Smooth muscle cell (in vitro differentiated cells): ENCODE measurements around the gene GARIN3. TPM values are rescaled to one million over a fixed set of nuclear protein-coding genes. Genes with fewer than 3 reads are reported as not detected.

Experiments
- DNase-seq: peaks from one replicate; lab custom pipeline; 2025; ENCODE audit not compliant: unreplicated experiment; lab: John Stamatoyannopoulos, UW
- H2AFZ ChIP-seq: fragments of 200-600 bp; sonication (generic); 2 replicates; pipeline ENCODE4 v1.6.0; 2016; ENCODE audit warnings: antibody characterized with exemption, low read depth, mild to moderate bottlenecking
- H3F3A ChIP-seq: fragments of 200-600 bp; sonication (generic); 2 replicates; pipeline ENCODE4 v1.6.0; 2017; ENCODE audit warnings: antibody characterized with exemption, low read depth
- H3K27ac ChIP-seq: fragments of 200-600 bp; sonication (generic); 2 replicates; pipeline ENCODE4 v1.5.1; 2016; ENCODE audit warnings: low read depth, mild to moderate bottlenecking
- H3K27me3 ChIP-seq: fragments of 200-600 bp; sonication (generic); 2 replicates; pipeline ENCODE4 v1.6.1; 2016; ENCODE audit warnings: low read depth, mild to moderate bottlenecking
- H3K36me3 ChIP-seq: fragments of 200-600 bp; sonication (generic); 2 replicates; pipeline ENCODE4 v1.5.1; 2016; ENCODE audit warnings: low read depth
- H3K4me1 ChIP-seq: fragments of 200-600 bp; sonication (generic); 2 replicates; pipeline ENCODE4 v1.5.1; 2016; ENCODE audit warnings: low read depth
- H3K4me2 ChIP-seq: fragments of 200-600 bp; sonication (generic); 2 replicates; pipeline ENCODE4 v1.6.0; 2016; ENCODE audit warnings: mild to moderate bottlenecking
- H3K4me3 ChIP-seq: fragments of 200-600 bp; sonication (generic); 2 replicates; pipeline ENCODE4 v1.5.1; 2016; ENCODE audit warnings: mild to moderate bottlenecking
- H3K79me2 ChIP-seq: fragments of 200-600 bp; sonication (generic); 2 replicates; pipeline ENCODE4 v1.6.0; 2016; ENCODE audit warnings: low read depth, mild to moderate bottlenecking
- H3K9ac ChIP-seq: fragments of 200-600 bp; sonication (generic); 2 replicates; pipeline ENCODE4 v1.6.0; 2016; ENCODE audit warnings: low read depth
- H3K9me3 ChIP-seq: fragments of 200-600 bp; sonication (generic); replicated peaks from 2 replicates; pipeline ENCODE4 v1.5.1; 2016; ENCODE audit warnings: low read depth
- H4K20me1 ChIP-seq: fragments of 200-600 bp; sonication (generic); 2 replicates; pipeline ENCODE4 v1.6.0; 2016; ENCODE audit warnings: low read depth
- WGBS: methylation state at CpG from one replicate; pipeline ENCODE4 v1.1.7; 2016; ENCODE audit warnings: low lambda C conversion rate; 5-methylcytosine and 5-hydroxymethylcytosine counted together
- polyA plus RNA-seq: library from polyadenylated mRNA; unstranded; fragments of >200 nt; fragmentation: Nextera tagmentation; extraction: Ambion mirVana; gene quantifications from 2 replicates; pipeline ENCODE4 v1.2.1, GENCODE V29; 2016
- total RNA-seq: library from RNA; depleted of rRNA; stranded (reverse); fragments of >200 nt; gene quantifications from 2 replicates; pipeline ENCODE4 v1.2.3, GENCODE V29; 2014
- TF ChIP-seq, protein P1 (sequence below): fragments of 200-600 bp; sonication (generic); IDR thresholded peaks from 2 replicates; pipeline ENCODE4 v1.5.1; 2017; ENCODE audit warnings: borderline replicate concordance, mild to moderate bottlenecking, antibody characterized with exemption; ENCODE audit not compliant: insufficient read depth, poor library complexity, severe bottlenecking

Gene GARIN3
- total and polyA plus RNA-seq, 2 experiments from 2014 or later, result not detected

DNA sequence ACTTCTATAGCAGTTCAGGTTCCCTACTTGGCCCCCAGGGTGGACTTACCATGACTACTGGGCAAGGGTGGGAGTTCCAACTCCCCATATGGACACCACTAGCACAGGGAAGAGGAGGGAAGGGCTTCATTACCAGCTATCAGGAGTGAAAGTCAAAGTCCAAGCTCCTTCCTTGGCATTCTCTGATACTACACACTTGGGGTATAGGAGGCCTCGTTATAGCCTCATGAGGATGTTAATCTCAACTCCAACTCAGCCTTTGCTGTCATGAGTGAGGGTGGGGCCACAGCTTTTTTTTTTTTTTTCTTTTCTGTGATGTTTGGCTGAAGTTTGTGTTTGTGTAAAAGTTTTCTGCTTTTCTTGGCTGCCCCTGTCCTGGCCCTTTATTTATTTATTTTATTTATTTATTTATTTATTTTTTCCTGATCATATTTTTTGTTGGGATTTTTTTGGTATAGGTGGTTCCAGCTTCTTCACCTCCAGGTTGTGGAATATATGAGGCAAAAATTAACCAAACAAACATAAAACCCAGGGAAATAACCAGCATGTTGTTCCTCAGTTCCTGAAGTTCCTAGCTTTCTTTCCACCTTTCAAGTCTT is 8.7 kb downstream of the GARIN3 start:
- TF ChIP-seq, protein P1, sequence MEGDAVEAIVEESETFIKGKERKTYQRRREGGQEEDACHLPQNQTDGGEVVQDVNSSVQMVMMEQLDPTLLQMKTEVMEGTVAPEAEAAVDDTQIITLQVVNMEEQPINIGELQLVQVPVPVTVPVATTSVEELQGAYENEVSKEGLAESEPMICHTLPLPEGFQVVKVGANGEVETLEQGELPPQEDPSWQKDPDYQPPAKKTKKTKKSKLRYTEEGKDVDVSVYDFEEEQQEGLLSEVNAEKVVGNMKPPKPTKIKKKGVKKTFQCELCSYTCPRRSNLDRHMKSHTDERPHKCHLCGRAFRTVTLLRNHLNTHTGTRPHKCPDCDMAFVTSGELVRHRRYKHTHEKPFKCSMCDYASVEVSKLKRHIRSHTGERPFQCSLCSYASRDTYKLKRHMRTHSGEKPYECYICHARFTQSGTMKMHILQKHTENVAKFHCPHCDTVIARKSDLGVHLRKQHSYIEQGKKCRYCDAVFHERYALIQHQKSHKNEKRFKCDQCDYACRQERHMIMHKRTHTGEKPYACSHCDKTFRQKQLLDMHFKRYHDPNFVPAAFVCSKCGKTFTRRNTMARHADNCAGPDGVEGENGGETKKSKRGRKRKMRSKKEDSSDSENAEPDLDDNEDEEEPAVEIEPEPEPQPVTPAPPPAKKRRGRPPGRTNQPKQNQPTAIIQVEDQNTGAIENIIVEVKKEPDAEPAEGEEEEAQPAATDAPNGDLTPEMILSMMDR, result no peak

DNA sequence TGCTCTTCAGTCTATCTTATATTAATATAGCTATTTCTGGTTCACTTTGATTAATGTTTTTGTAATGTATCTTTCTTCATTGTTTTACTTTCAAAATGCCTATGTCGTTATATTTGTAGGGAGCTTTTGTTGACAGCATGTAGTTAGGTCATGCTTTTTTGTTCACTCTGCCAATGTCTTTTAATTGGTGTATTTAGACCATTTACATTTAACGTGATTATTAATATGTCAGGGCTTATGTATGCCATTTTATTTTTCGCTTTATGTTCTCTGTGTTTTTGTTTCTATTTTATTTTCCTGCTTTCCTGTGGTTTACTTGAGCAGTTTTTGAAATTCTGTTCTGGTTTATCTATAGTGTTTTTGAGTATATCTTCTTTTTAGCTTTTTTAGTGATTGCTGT is 10.8 kb downstream of the GARIN3 start:
- Histone ChIP-seq H3K36me3 (no peaks in the 10 kb centered on the region), H3K9ac (no peak overlapping the region), H3K9me3 (no peaks in the 10 kb centered on the region), H4K20me1 (no peaks in the 10 kb centered on the region), H2AFZ (no peak overlapping the region), H3K79me2 (no peaks in the 10 kb centered on the region), H3K4me1 (no peaks in the 10 kb centered on the region), H3K27me3 (peaks cover 10% of the 10 kb centered on the region), H3K27ac (no peak overlapping the region), H3F3A (no peaks in the 10 kb centered on the region), H3K4me3 (no peak overlapping the region), H3K4me2 (no peak overlapping the region)
- WGBS, result 89% methylated on average over 3 of the region's 3 CpGs
- TF ChIP-seq, protein P1, result no peak
- no peak for DNase-seq

More for the DNA sequence above, 8.7 kb downstream of the GARIN3 start:
- no peak overlapping the region for H3K4me3 ChIP-seq
- H4K20me1 ChIP-seq, result no peaks in the 10 kb centered on the region
- no peaks in the 10 kb centered on the region for H3F3A ChIP-seq
- H3K9me3 ChIP-seq, result no peaks in the 10 kb centered on the region
- no peak overlapping the region for H2AFZ ChIP-seq
- H3K9ac ChIP-seq, result no peak overlapping the region
- H3K27ac ChIP-seq, result no peak overlapping the region
- no peaks in the 10 kb centered on the region for H3K36me3 ChIP-seq
- no peak overlapping the region for H3K4me2 ChIP-seq
- 88% methylated on average over 1 of the region's 1 CpG for whole genome bisulfite sequencing
- H3K79me2 ChIP-seq, result no peaks in the 10 kb centered on the region
- peaks cover 12% of the 10 kb centered on the region for H3K27me3 ChIP-seq
- H3K4me1 ChIP-seq, result no peaks in the 10 kb centered on the region
- no peak for DNase-seq

DNA sequence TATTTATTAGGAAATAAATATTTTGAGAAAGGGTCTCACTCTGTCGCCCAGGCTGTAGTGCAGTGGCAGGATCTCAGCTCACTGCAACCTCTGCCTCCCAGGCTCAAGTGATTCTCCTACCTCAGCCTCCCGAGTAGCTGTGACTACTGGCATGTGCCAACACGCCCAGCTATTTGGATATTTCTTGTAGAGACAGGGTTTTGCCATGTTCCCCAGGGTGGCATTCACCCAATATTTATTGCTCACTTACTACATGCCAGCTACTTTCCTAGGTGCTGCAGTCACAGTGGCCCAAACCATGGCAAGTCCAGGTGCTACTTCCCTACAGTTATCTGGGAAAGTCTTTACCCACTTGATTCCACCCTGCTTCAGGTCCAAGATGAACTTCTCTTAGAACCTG is 15.1 kb downstream of the GARIN3 start:
- H3K4me2 ChIP-seq, result no peak overlapping the region
- no peaks in the 10 kb centered on the region for H3F3A ChIP-seq
- H3K79me2 ChIP-seq, result no peaks in the 10 kb centered on the region
- TF ChIP-seq, protein P1, result no peak
- H3K9ac ChIP-seq, result no peak overlapping the region
- H3K36me3 ChIP-seq, result no peaks in the 10 kb centered on the region
- H4K20me1 ChIP-seq, result no peaks in the 10 kb centered on the region
- H3K4me1 ChIP-seq, result no peaks in the 10 kb centered on the region
- H2AFZ ChIP-seq, result no peak overlapping the region
- no peak overlapping the region for H3K4me3 ChIP-seq
- no peak overlapping the region for H3K27ac ChIP-seq
- no peak for DNase-seq
- H3K9me3 ChIP-seq, result no peaks in the 10 kb centered on the region
- no peaks in the 10 kb centered on the region for H3K27me3 ChIP-seq
- 88% methylated on average over 3 of the region's 3 CpGs for WGBS
